Esophagus squamous epithelium (tissue), 5 donors: ENCODE measurements around the gene ACTL7A. TPM values are rescaled to one million over a fixed set of nuclear protein-coding genes. Genes with fewer than 3 reads are reported as not detected.

Experiments used
- DNase-seq: peaks from one replicate; lab custom pipeline; 2025; lab: John Stamatoyannopoulos, UW
- H3K27ac ChIP-seq, 4 donors: fragments of 200-600 bp; sonication (generic); one replicate each; pipeline ENCODE4 v1.5.1; 2016 to 2019; ENCODE audit warnings: mild to moderate bottlenecking in 1 of 4
- H3K27me3 ChIP-seq, 4 donors: fragments of 200-600 bp; sonication (generic); 1 replicate in 3 of 4; 2 replicates in 1 of 4; pipeline versions ENCODE4 v1.5.1 to v1.6.0; 2017 to 2021; ENCODE audit warnings: antibody characterized with exemption in 1 of 4
- H3K36me3 ChIP-seq, 3 donors: fragments of 200-600 bp; sonication (generic); one replicate each; pipeline ENCODE4 v1.5.1; 2016 to 2019
- H3K4me1 ChIP-seq, 3 donors: fragments of 200-600 bp; sonication (generic); one replicate each; pipeline ENCODE4 v1.5.1; 2017 to 2019
- H3K4me3 ChIP-seq, 4 donors: fragments of 200-600 bp; sonication (generic); 1 replicate in 3 of 4; 2 replicates in 1 of 4; pipeline ENCODE4 v1.5.1; 2016 to 2019; ENCODE audit warnings: mild to moderate bottlenecking in 2 of 4, moderate library complexity in 1 of 4
- H3K9me3 ChIP-seq, 3 donors: fragments of 200-600 bp; sonication (generic); one replicate each; pipeline ENCODE4 v1.5.1; 2016 to 2019
- POLR2A ChIP-seq, 4 donors: fragments of 450-650 bp; IDR thresholded peaks; one replicate each; pipeline ENCODE4 v1.6.1; 2017; ENCODE audit warnings: antibody characterized with exemption in 4 of 4, mild to moderate bottlenecking in 4 of 4, moderate library complexity in 3 of 4
- WGBS, 2 donors: methylation state at CpG; one replicate each; pipeline ENCODE4 v1.1.5; 2018; 5-methylcytosine and 5-hydroxymethylcytosine counted together
- intact Hi-C: fragments of 100-400 bp; cut with DNase I; formaldehyde crosslinking; loops from one replicate; pipeline ENCODE4 v1.15.0; 2022
- total RNA-seq, 4 donors: library from RNA; depleted of rRNA; stranded (reverse); fragments of >200 nt; gene quantifications; one replicate each; pipeline ENCODE4 v1.1.0, GENCODE V29; 2016
- TF ChIP-seq, protein P1 (sequence below), 6 experiments: fragments of 450-650 bp in 4 of 6; fragments of 200-600 bp in 2 of 6; sonication (generic) in 2 of 6; IDR thresholded peaks; one replicate each; pipeline ENCODE4 v1.5.1; 2016 to 2019; ENCODE audit warnings: antibody characterized with exemption in 6 of 6, mild to moderate bottlenecking in 4 of 6, moderate library complexity in 4 of 6
- donor health status: DM: yes; HTN: yes; CAD: no.

The ACTL7A gene
- total RNA-seq, 4 donors from 2014 or later, result not detected

DNA sequence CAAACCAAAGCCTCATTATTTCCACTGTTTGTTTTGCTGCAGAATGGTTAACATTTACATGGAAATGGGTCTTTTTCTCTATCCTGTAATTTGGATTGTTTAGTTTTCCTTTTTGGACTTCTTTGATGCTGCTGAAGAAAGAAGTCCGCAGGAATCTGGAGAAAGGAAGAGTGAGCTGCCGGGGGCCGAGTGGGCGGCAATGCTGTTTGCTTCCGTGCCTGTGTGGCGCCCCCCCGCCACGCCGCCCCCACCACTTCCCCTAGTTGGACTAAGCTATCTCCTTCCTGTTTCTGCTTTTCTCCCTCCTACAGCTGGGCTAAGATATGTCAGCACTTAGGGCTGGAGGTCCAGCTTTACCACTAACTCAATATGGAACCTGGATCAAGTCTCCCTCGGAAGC is 46.0 kb upstream of the ACTL7A start:
- peaks cover 0 to 12% (median 0%) of the 10 kb centered on the region in 3 donors for H3K4me1 ChIP-seq
- H3K4me3 ChIP-seq, result no peak overlapping the region
- intact Hi-C loops, result no loop called here
- H3K27ac ChIP-seq, result no peak overlapping the region
- WGBS, 2 donors, result 39 to 46% methylated on average over 10 of the region's 10 CpGs
- H3K9me3 ChIP-seq, result no peaks in the 10 kb centered on the region
- H3K36me3 ChIP-seq, result no peaks in the 10 kb centered on the region
- TF ChIP-seq POLR2A (IDR thresholded peaks at IDR 0.05), result no peak
- no peak for DNase-seq
- H3K27me3 ChIP-seq, result no peaks in the 10 kb centered on the region

DNA sequence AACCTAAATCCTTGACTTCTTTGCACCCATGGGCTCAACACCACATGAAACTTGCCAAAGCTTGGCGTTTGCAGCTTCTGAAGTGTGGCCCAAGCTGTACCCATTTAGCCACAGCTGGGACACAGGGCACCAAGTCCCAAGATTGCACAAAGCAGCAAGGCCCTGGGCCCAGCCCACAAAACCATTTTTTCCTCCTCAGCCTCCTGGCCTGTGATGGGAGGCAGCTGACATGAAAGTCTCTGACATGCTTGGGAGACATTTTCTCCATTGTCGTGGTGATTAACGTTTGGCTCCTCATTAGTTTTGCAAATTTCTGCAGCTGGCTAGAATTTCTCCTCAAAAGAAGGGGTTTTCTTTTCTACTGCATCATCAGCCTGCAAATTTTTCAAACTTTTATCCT is 38.2 kb upstream of the ACTL7A start:
- H3K9me3 ChIP-seq, result peaks cover 0 to 7% (median 7%) of the 10 kb centered on the region in 3 donors
- 89 to 95% methylated on average over 2 to 3 of the region's 3 CpGs for WGBS, 2 donors
- TF ChIP-seq, protein P1, sequence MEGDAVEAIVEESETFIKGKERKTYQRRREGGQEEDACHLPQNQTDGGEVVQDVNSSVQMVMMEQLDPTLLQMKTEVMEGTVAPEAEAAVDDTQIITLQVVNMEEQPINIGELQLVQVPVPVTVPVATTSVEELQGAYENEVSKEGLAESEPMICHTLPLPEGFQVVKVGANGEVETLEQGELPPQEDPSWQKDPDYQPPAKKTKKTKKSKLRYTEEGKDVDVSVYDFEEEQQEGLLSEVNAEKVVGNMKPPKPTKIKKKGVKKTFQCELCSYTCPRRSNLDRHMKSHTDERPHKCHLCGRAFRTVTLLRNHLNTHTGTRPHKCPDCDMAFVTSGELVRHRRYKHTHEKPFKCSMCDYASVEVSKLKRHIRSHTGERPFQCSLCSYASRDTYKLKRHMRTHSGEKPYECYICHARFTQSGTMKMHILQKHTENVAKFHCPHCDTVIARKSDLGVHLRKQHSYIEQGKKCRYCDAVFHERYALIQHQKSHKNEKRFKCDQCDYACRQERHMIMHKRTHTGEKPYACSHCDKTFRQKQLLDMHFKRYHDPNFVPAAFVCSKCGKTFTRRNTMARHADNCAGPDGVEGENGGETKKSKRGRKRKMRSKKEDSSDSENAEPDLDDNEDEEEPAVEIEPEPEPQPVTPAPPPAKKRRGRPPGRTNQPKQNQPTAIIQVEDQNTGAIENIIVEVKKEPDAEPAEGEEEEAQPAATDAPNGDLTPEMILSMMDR (IDR thresholded peaks at IDR 0.05), result no peak
- TF ChIP-seq POLR2A (IDR thresholded peaks at IDR 0.05), result no peak
- intact Hi-C loops, result no loop called here
- no peaks in the 10 kb centered on the region for H3K4me1 ChIP-seq
- DNase-seq, result no peak
- no peak overlapping the region for H3K27ac ChIP-seq
- H3K27me3 ChIP-seq, result no peaks in the 10 kb centered on the region
- no peaks in the 10 kb centered on the region for H3K36me3 ChIP-seq
- H3K4me3 ChIP-seq, result no peak overlapping the region

DNA sequence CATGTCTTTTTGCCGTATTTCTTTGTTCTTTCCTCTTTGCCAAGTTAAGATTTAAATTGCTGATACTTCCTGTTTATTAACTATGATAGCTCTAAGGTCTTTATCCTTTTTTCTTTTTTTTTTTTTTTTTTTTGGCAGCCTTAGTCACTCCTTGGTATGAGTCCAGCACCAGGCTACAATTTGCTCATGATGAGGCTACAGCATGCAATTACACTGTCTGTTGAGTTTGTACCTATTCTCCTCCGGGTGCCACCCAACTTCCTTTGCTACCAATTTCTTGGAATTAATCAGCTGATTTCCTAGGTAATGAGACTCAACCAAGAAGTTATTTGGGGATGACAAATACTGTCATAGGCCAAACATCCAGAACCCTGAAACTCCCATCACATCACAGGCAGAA is 31.8 kb upstream of the ACTL7A start:
- no peaks in the 10 kb centered on the region for H3K9me3 ChIP-seq
- DNase-seq, result no peak
- no peak overlapping the region for H3K27ac ChIP-seq
- WGBS, 2 donors, result 14 to 26% methylated on average over 2 of the region's 2 CpGs
- H3K4me1 ChIP-seq, result peaks cover 0 to 33% (median 0%) of the 10 kb centered on the region in 3 donors
- TF ChIP-seq, protein P1 (IDR thresholded peaks at IDR 0.05), result no peak
- no peak for TF ChIP-seq POLR2A (IDR thresholded peaks at IDR 0.05)
- intact Hi-C loops, result no loop called here
- no peaks in the 10 kb centered on the region for H3K36me3 ChIP-seq
- H3K4me3 ChIP-seq, result no peak overlapping the region
- H3K27me3 ChIP-seq, result no peaks in the 10 kb centered on the region

DNA sequence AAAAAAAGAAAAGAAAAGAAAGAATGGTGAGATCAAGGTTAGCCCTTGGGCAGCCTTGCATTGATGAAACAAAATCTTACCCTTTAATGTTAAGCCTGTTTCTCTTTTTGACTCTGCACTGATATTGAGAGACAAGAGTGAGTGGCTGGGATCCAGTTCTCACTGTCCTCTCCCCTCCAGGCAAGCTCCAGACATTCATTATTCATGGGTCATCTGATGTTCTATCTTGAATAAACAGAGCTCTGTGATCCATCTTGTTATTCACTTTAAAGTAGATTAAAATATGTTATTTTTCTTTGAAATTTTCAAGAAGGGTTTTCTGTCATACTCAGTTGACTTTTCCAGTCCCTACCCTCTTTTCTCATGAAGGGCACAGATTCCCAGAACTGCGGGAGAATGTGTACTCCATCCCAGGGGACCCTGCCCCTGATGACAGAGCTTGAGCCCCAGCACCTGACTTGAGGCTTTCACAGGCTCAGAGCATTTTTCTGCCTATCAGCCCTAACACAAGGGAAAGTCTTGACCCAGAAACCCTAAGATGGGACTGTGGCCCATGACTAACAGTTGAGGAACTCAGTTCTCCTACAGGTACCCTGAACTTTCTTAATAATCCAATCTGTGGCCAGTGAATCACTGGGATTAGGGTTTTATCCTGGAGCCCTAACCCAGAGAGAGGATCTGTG is 30.4 kb upstream of the ACTL7A start:
- Histone ChIP-seq H3K27ac (no peak overlapping the region), H3K27me3 (no peaks in the 10 kb centered on the region), H3K4me1 (peaks cover 3 to 47% (median 10%) of the 10 kb centered on the region in 3 donors), H3K36me3 (no peaks in the 10 kb centered on the region), H3K9me3 (no peaks in the 10 kb centered on the region), H3K4me3 (no peak overlapping the region)
- intact Hi-C loops, result no loop called here
- WGBS, 2 donors, result 62 to 71% methylated on average over 1 of the region's 1 CpG
- DNase-seq, result no peak
- TF ChIP-seq POLR2A (IDR thresholded peaks at IDR 0.05), result no peak
- TF ChIP-seq, protein P1 (IDR thresholded peaks at IDR 0.05), result no peak

DNA sequence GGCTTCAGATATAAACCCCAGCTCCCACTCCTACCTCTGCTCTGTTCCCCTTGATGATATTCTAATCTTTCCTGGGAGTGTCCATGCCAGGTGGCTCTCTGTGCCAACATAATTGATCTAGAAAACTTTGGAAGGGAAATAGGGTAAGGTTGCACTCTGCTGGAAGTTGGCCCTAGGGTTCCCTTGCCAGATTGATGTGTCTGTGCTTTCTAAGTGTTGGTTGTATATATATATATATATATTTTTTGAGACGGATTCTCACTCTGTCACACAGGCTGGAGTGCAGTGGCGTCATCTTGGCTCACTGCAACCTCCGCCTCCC is 29.9 kb upstream of the ACTL7A start:
- 79 to 82% methylated on average over 3 of the region's 3 CpGs for WGBS, 2 donors
- Histone ChIP-seq H3K27me3 (no peaks in the 10 kb centered on the region), H3K4me1 (peaks cover 3 to 52% (median 12%) of the 10 kb centered on the region in 3 donors), H3K36me3 (no peaks in the 10 kb centered on the region), H3K9me3 (no peaks in the 10 kb centered on the region), H3K4me3 (no peak overlapping the region), H3K27ac (no peak overlapping the region)
- no peak for TF ChIP-seq POLR2A (IDR thresholded peaks at IDR 0.05)
- TF ChIP-seq, protein P1 (IDR thresholded peaks at IDR 0.05), result no peak
- no peak for DNase-seq
- intact Hi-C loops, result no loop called here
